ENCODE results near the gene INAFM2. TPM values are rescaled to one million over a fixed set of nuclear protein-coding genes. Genes with fewer than 3 reads are reported as not detected.

The INAFM2 gene
- total and polyA plus RNA-seq, 2 of the 4 experiments (the other 2 are of a cell fraction) = 10.4 to 14.0 TPM

DNA sequence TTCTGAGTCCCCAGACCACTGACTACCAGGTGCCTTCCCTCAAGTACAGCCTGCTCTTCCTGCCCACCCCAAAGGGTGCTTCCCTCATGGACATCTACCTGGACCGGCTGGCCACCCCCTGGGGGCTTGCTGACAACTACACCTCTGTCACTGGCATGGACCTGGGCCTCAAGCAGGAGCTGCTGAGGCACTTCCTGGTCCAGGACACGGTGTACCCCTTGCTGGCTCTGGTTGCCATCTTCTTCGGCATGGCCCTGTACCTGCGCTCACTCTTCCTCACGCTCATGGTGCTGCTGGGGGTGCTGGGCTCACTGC lies 43.8 kb downstream of the INAFM2 start:
- H3K4ac ChIP-seq (ENCODE audit: low read depth, low read length) = no peak overlapping the region
- no peak for ATAC-seq (ENCODE audit: low read depth)
- DNase-seq = no peak
- WGBS, 2 experiments (ENCODE audit: extremely low coverage in 2 of 2, insufficient read length in 1 of 2) = 76% methylated on average over 2 of the region's 5 CpGs; no CpG with 5 or more reads in 1 of the 2 experiments
- ChIA-PET CTCF (no interaction called here), POLR2A (ENCODE audit: unreplicated experiment) (no interaction called here)
- no peak overlapping the region for H3K23ac ChIP-seq (ENCODE audit: low read depth, low read length)
- peaks cover 2% of the 10 kb centered on the region; the same call in 1 of the 2 replicates for H3K4me1 ChIP-seq (ENCODE audit: control insufficient read depth, insufficient read depth, low read length)
- H3K27ac ChIP-seq (ENCODE audit: insufficient read depth, low read length) = no peak overlapping the region
- in situ Hi-C loops (cut with MboI; ENCODE audit: low sequenced_read_pairs) (no loop called here), dilution Hi-C loops (cut with HindIII; ENCODE audit: low sequenced_read_pairs, unreplicated experiment) (no loop called here), intact Hi-C loops (cut with micrococcal nuclease) (no loop called here)
- H3K9me3 ChIP-seq (ENCODE audit: control insufficient read depth, insufficient read depth, low read length) = no peaks in the 10 kb centered on the region
- H4K91ac ChIP-seq (ENCODE audit: insufficient read depth, low read depth, low read length) = no peak overlapping the region
- BruUV-seq (replicated peaks) = no TSS peak
- peaks cover 8% of the 10 kb centered on the region for H3K27me3 ChIP-seq (ENCODE audit: control insufficient read depth, insufficient read depth, low read length)
- H4K5ac ChIP-seq (ENCODE audit: low read depth, low read length) = no peak overlapping the region
- no peak overlapping the region for H3K18ac ChIP-seq (ENCODE audit: low read depth, low read length)
- H3K4me3 ChIP-seq (ENCODE audit: insufficient read depth, low read depth, low read length) = no peak overlapping the region
- H2AK5ac ChIP-seq (ENCODE audit: low read depth, low read length) = peak overlapping the region; percentile 43; the same call in 1 of the 2 replicates
- H2BK20ac ChIP-seq (ENCODE audit: low read depth, low read length) = no peak overlapping the region
- H3K36me3 ChIP-seq (ENCODE audit: control insufficient read depth, insufficient read depth, low read length) = no peaks in the 10 kb centered on the region
- H3K9me1 ChIP-seq (ENCODE audit: insufficient read depth, low read length) = 0 out of 2 replicates have a peak, but pooled peaks cover 3% of the 10 kb centered on the region
- H3K79me1 ChIP-seq (ENCODE audit: low read depth in 1 of 2, low read length in 2 of 2) = no peaks in the 10 kb centered on the region
- H2AFZ ChIP-seq (replicated peaks; ENCODE audit: low read length, poor library complexity) = peak overlapping the region; percentile 98
- H4K8ac ChIP-seq (ENCODE audit: low read depth in 2 of 2, low read length in 2 of 2) = no peak overlapping the region
- TF ChIP-seq RFX5 (IDR thresholded peaks at IDR 0.05; ENCODE audit: low read depth, low read length) (no peak), CHD1 (IDR thresholded peaks at IDR 0.05; ENCODE audit: low read depth, low read length) (no peak), NFE2L2 (IDR thresholded peaks at IDR 0.05; ENCODE audit: low read depth, low read length) (no peak), MAFK (IDR thresholded peaks at IDR 0.05; ENCODE audit: low read depth, low read length) (no peak), POLR2A (IDR thresholded peaks at IDR 0.05; ENCODE audit: low read depth, low read length) (no peak), MAZ (IDR thresholded peaks at IDR 0.05; ENCODE audit: borderline replicate concordance, low read depth, low read length) (no peak), MXI1 (IDR thresholded peaks at IDR 0.05; ENCODE audit: borderline replicate concordance, low read depth, low read length) (no peak), RCOR1 (IDR thresholded peaks at IDR 0.05; ENCODE audit: insufficient replicate concordance, low read length) (no peak), FOS (IDR thresholded peaks at IDR 0.05; ENCODE audit: low read depth, low read length) (no peak), BHLHE40 (IDR thresholded peaks at IDR 0.05; ENCODE audit: low read depth, low read length) (no peak), CEBPB (IDR thresholded peaks at IDR 0.05; ENCODE audit: low read depth, low read length) (no peak), SMC3 (IDR thresholded peaks at IDR 0.05; ENCODE audit: low read depth, low read length) (no peak), RAD21 (IDR thresholded peaks at IDR 0.05; ENCODE audit: low read length) (no peak)
- TF ChIP-seq, protein P1, sequence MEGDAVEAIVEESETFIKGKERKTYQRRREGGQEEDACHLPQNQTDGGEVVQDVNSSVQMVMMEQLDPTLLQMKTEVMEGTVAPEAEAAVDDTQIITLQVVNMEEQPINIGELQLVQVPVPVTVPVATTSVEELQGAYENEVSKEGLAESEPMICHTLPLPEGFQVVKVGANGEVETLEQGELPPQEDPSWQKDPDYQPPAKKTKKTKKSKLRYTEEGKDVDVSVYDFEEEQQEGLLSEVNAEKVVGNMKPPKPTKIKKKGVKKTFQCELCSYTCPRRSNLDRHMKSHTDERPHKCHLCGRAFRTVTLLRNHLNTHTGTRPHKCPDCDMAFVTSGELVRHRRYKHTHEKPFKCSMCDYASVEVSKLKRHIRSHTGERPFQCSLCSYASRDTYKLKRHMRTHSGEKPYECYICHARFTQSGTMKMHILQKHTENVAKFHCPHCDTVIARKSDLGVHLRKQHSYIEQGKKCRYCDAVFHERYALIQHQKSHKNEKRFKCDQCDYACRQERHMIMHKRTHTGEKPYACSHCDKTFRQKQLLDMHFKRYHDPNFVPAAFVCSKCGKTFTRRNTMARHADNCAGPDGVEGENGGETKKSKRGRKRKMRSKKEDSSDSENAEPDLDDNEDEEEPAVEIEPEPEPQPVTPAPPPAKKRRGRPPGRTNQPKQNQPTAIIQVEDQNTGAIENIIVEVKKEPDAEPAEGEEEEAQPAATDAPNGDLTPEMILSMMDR (conservative IDR thresholded peaks at IDR 0.05; ENCODE audit: low read depth, low read length) = no peak
- TF ChIP-seq, protein P2, sequence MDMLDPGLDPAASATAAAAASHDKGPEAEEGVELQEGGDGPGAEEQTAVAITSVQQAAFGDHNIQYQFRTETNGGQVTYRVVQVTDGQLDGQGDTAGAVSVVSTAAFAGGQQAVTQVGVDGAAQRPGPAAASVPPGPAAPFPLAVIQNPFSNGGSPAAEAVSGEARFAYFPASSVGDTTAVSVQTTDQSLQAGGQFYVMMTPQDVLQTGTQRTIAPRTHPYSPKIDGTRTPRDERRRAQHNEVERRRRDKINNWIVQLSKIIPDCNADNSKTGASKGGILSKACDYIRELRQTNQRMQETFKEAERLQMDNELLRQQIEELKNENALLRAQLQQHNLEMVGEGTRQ (IDR thresholded peaks at IDR 0.05; ENCODE audit: low read depth, low read length) = no peak
- TF ChIP-seq, protein P3, sequence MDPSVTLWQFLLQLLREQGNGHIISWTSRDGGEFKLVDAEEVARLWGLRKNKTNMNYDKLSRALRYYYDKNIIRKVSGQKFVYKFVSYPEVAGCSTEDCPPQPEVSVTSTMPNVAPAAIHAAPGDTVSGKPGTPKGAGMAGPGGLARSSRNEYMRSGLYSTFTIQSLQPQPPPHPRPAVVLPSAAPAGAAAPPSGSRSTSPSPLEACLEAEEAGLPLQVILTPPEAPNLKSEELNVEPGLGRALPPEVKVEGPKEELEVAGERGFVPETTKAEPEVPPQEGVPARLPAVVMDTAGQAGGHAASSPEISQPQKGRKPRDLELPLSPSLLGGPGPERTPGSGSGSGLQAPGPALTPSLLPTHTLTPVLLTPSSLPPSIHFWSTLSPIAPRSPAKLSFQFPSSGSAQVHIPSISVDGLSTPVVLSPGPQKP (IDR thresholded peaks at IDR 0.05; ENCODE audit: borderline replicate concordance, low read depth, low read length) = no peak
- H4K20me1 ChIP-seq (ENCODE audit: insufficient read depth, low read length) = no peaks in the 10 kb centered on the region
- H3K4me2 ChIP-seq (ENCODE audit: low read depth, low read length) = no peak overlapping the region
- no peak overlapping the region for H2BK120ac ChIP-seq (ENCODE audit: low read depth, low read length)
- H3K56ac ChIP-seq (ENCODE audit: extremely low read depth, insufficient read depth, low read length) = no peak overlapping the region
- no peak overlapping the region for H2BK5ac ChIP-seq (ENCODE audit: low read depth, low read length, poor library complexity, severe bottlenecking)
- H2AK9ac ChIP-seq (replicated peaks; ENCODE audit: low read depth, low read length, poor library complexity) = no peak overlapping the region
- H2BK15ac ChIP-seq (ENCODE audit: low read depth, low read length) = no peak overlapping the region
- H3K9ac ChIP-seq (ENCODE audit: low read depth, low read length) = no peak overlapping the region
- no peak overlapping the region for H3K14ac ChIP-seq (replicated peaks; ENCODE audit: low read depth, low read length)
